ENCODE results near the gene KDM5B. TPM values are rescaled to one million over a fixed set of nuclear protein-coding genes. Genes with fewer than 3 reads are reported as not detected.
A peak's percentile ranks its signal among the peaks of the same experiment; 100 is the strongest.

The KDM5B gene
- total and polyA plus RNA-seq, 9 of the 15 experiments (the other 6 are each of a cell fraction or from before 2014, with no cell fraction given): 15.4 to 90.6 (median 57.1) TPM

DNA sequence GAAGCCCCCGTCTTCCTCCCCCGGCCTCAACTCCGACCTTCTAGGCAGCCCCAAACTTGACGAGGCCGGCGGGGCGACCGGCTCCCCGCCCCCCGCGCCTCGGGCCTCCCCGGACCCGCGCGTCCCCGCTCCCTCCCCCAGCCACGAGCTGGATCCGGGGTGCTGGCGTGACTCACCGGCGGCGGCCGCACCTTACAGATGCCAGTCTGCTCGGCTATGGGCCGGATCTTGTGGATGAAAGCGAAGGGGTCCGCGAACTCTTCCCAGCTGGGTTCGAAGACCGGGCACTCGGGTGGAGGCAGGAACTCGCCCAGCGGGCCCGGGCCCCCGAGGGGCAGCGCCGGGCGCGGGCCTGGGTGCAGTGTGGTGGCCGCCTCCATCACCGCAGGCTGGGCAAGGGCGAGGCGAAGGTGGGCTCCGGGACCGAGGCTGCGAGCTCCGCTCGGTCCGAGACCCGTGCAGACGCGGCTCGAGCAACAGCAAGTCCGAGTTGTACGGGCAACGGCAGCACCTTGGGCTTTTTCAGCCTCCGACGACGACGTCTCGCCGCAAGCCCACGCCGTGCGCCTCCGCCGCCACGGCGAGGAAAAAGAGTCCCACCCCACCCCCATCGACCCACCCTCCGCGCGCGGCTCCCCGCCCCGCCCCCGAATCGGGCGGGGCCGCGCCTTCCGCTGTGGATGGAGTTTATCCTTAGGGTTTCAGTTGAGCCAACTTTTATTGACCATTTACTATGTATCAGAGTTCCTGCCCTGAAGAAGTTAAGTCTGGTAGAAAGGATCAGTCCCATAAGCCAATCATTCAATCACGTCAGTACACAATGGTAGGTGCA is at the start of gene KDM5B (continued):
- no peak for TF ChIP-seq CEBPG (CRISPR knock-in tag; IDR thresholded peaks at IDR 0.05)
- TF ChIP-seq CEBPG (tag; conservative IDR thresholded peaks at IDR 0.05 in 1 of 2, IDR thresholded peaks at IDR 0.05 in 1 of 2): no peak
- no peak for TF ChIP-seq TEAD2 (tag; IDR thresholded peaks at IDR 0.05)
- TF ChIP-seq PBX2 (CRISPR knock-in tag; IDR thresholded peaks at IDR 0.05; ENCODE audit: low read depth): no peak
- TF ChIP-seq PBX2 (tag; conservative IDR thresholded peaks at IDR 0.05; ENCODE audit: low read depth): no peak
- TF ChIP-seq RBM17 (IDR thresholded peaks at IDR 0.05; ENCODE audit: borderline replicate concordance, low read depth, low read length): no peak
- 0 out of 2 replicates have a peak, but pooled peaks have one; percentile 26 for TF ChIP-seq DPF2 (IDR thresholded peaks at IDR 0.05)
- peak; percentile 35; the same call in 1 of the 2 replicates for TF ChIP-seq STAG1 (CRISPR knock-in tag; IDR thresholded peaks at IDR 0.05; ENCODE audit: borderline replicate concordance)
- no peak for TF ChIP-seq CLOCK (CRISPR knock-in tag; IDR thresholded peaks at IDR 0.05; ENCODE audit: borderline replicate concordance)
- no peak for TF ChIP-seq STAT5B (CRISPR knock-in tag; IDR thresholded peaks at IDR 0.05)
- TF ChIP-seq, protein P1, sequence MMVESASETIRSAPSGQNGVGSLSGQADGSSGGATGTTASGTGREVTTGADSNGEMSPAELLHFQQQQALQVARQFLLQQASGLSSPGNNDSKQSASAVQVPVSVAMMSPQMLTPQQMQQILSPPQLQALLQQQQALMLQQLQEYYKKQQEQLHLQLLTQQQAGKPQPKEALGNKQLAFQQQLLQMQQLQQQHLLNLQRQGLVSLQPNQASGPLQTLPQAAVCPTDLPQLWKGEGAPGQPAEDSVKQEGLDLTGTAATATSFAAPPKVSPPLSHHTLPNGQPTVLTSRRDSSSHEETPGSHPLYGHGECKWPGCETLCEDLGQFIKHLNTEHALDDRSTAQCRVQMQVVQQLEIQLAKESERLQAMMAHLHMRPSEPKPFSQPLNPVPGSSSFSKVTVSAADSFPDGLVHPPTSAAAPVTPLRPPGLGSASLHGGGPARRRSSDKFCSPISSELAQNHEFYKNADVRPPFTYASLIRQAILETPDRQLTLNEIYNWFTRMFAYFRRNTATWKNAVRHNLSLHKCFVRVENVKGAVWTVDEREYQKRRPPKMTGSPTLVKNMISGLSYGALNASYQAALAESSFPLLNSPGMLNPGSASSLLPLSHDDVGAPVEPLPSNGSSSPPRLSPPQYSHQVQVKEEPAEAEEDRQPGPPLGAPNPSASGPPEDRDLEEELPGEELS (CRISPR knock-in tag; IDR thresholded peaks at IDR 0.05; ENCODE audit: borderline replicate concordance): no peak; the same call in 1 of the 2 replicates
- no peak for TF ChIP-seq TCF7L2 (IDR thresholded peaks at IDR 0.05; ENCODE audit: low read depth, low read length)
- TF ChIP-seq RCOR1 (IDR thresholded peaks at IDR 0.05; ENCODE audit: borderline replicate concordance in 1 of 2, low read depth in 2 of 2, low read length in 2 of 2): peak in 1 of 2 experiments; percentile 49; a peak in 2 of 4 replicates
- no peak for TF ChIP-seq THRAP3 (IDR thresholded peaks at IDR 0.05; ENCODE audit: borderline replicate concordance)
- TF ChIP-seq IRF2 (CRISPR knock-in tag; IDR thresholded peaks at IDR 0.05): no peak
- no peak for TF ChIP-seq GTF3C2 (IDR thresholded peaks at IDR 0.05; ENCODE audit: borderline replicate concordance, extremely low read depth, insufficient read length)

Measured in K562 (cell line).